ENCODE results near the gene PLIN3. TPM values are rescaled to one million over a fixed set of nuclear protein-coding genes. Genes with fewer than 3 reads are reported as not detected.

Gene PLIN3
- total RNA-seq, 1 experiment from 2014 or later, result 157 TPM

DNA sequence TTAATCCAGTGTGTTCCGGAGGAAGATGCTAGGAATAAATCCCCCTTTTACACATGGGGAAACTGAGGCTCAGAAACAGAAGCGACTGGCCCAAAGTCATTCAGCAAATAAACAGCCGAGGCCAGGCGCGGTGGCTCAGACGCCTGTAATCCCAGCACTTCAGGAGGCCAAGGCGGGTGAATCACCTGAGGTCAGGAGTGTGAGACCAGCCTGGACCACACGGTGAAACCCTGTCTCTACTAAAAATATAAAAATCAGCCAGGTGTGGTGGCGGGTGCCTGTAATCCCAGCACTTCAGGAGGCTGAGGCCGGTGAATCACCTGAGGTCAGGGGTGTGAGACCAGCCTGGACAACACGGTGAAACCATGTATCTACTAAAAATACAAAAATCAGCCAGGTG, 11.6 kb upstream of the PLIN3 start:
- CTCF ChIA-PET, result no interaction called here
- TF ChIP-seq TCF7L2 (IDR thresholded peaks at IDR 0.05; ENCODE audit: low read depth, low read length), result no peak
- TF ChIP-seq, protein P1, sequence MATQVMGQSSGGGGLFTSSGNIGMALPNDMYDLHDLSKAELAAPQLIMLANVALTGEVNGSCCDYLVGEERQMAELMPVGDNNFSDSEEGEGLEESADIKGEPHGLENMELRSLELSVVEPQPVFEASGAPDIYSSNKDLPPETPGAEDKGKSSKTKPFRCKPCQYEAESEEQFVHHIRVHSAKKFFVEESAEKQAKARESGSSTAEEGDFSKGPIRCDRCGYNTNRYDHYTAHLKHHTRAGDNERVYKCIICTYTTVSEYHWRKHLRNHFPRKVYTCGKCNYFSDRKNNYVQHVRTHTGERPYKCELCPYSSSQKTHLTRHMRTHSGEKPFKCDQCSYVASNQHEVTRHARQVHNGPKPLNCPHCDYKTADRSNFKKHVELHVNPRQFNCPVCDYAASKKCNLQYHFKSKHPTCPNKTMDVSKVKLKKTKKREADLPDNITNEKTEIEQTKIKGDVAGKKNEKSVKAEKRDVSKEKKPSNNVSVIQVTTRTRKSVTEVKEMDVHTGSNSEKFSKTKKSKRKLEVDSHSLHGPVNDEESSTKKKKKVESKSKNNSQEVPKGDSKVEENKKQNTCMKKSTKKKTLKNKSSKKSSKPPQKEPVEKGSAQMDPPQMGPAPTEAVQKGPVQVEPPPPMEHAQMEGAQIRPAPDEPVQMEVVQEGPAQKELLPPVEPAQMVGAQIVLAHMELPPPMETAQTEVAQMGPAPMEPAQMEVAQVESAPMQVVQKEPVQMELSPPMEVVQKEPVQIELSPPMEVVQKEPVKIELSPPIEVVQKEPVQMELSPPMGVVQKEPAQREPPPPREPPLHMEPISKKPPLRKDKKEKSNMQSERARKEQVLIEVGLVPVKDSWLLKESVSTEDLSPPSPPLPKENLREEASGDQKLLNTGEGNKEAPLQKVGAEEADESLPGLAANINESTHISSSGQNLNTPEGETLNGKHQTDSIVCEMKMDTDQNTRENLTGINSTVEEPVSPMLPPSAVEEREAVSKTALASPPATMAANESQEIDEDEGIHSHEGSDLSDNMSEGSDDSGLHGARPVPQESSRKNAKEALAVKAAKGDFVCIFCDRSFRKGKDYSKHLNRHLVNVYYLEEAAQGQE (IDR thresholded peaks at IDR 0.05; ENCODE audit: insufficient read depth in 1 of 2, low read depth in 2 of 2, low read length in 1 of 2), result no peak
- TF ChIP-seq POLR2AphosphoS5 (IDR thresholded peaks at IDR 0.05; ENCODE audit: low read depth, low read length), result no peak
- TF ChIP-seq, protein P2, sequence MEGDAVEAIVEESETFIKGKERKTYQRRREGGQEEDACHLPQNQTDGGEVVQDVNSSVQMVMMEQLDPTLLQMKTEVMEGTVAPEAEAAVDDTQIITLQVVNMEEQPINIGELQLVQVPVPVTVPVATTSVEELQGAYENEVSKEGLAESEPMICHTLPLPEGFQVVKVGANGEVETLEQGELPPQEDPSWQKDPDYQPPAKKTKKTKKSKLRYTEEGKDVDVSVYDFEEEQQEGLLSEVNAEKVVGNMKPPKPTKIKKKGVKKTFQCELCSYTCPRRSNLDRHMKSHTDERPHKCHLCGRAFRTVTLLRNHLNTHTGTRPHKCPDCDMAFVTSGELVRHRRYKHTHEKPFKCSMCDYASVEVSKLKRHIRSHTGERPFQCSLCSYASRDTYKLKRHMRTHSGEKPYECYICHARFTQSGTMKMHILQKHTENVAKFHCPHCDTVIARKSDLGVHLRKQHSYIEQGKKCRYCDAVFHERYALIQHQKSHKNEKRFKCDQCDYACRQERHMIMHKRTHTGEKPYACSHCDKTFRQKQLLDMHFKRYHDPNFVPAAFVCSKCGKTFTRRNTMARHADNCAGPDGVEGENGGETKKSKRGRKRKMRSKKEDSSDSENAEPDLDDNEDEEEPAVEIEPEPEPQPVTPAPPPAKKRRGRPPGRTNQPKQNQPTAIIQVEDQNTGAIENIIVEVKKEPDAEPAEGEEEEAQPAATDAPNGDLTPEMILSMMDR (IDR thresholded peaks at IDR 0.05), result no peak
- TF ChIP-seq SIN3A (IDR thresholded peaks at IDR 0.05; ENCODE audit: borderline replicate concordance, insufficient read depth, low read depth, low read length), result no peak
- Histone ChIP-seq H3K36me3 (ENCODE audit: control insufficient read depth, insufficient read depth, low read length) (no peaks in the 10 kb centered on the region), H3K27me3 (ENCODE audit: control insufficient read depth, insufficient read depth, low read length) (no peaks in the 10 kb centered on the region), H3K9me3 (ENCODE audit: control insufficient read depth, insufficient read depth, low read depth, low read length) (no peaks in the 10 kb centered on the region), H3K4me3 (ENCODE audit: low read depth in 2 of 2, low read length in 2 of 2) (no peak overlapping the region), H3K27ac (ENCODE audit: low read length) (no peak overlapping the region), H3K4me1 (ENCODE audit: control insufficient read depth, insufficient read depth, low read length) (no peaks in the 10 kb centered on the region; the same call in 1 of the 2 replicates)
- in situ Hi-C loops (cut with HindIII; ENCODE audit: low pct_unique_long_range_greater_than_20kb, low sequenced_read_pairs), result no loop called here
- no peak for ATAC-seq
- POLR2A ChIA-PET, result interaction anchor here (0.5 kb wide), 1 partner anchor 50 kb away, joined by 12 read pairs; no protein-coding TSS in a partner anchor
- BruUV-seq (replicated peaks), result no TSS peak
- no peak for DNase-seq (ENCODE audit: low read depth, low spot score)
- intact Hi-C loops (cut with micrococcal nuclease; ENCODE audit: unreplicated experiment), result no loop called here

DNA sequence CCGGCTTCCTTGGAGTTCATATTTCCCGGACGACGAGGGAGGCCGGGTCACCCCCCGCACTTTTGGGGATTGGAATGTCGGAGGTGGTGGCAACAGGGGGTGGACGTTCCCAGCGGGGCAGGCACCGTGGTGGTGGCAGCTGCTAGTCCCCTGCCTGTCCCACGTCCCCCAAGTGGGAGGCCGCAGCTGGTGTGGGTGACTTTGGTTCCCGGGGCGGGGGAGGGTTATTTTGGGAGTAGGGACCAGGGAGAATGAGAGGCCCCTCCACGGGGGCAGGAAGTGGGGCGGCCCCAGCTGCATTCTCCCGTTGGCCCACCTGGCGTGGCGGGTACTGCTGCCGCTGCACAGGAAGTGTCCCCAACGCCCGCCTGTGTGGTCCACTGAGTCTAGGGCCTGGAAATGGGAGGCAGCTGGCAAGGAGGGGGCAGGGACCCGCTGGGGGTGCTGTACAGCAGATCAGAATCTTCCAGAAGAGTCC, 11.1 kb upstream of the PLIN3 start:
- no peak overlapping the region for H3K4me3 ChIP-seq (ENCODE audit: low read depth in 2 of 2, low read length in 2 of 2)
- ATAC-seq, result no peak
- no peak for DNase-seq (ENCODE audit: low read depth, low spot score)
- CTCF ChIA-PET, result no interaction called here
- H3K27me3 ChIP-seq (ENCODE audit: control insufficient read depth, insufficient read depth, low read length), result no peaks in the 10 kb centered on the region
- no peaks in the 10 kb centered on the region for H3K9me3 ChIP-seq (ENCODE audit: control insufficient read depth, insufficient read depth, low read depth, low read length)
- in situ Hi-C loops (cut with HindIII; ENCODE audit: low pct_unique_long_range_greater_than_20kb, low sequenced_read_pairs) (no loop called here), intact Hi-C loops (cut with micrococcal nuclease; ENCODE audit: unreplicated experiment) (no loop called here)
- no peaks in the 10 kb centered on the region; the same call in 1 of the 2 replicates for H3K4me1 ChIP-seq (ENCODE audit: control insufficient read depth, insufficient read depth, low read length)
- BruUV-seq (replicated peaks), result no TSS peak
- POLR2A ChIA-PET, result interaction anchor here (0.5 kb wide), 1 partner anchor 49 kb away, joined by 12 read pairs; no protein-coding TSS in a partner anchor
- H3K27ac ChIP-seq (ENCODE audit: low read length), result no peak overlapping the region
- no peaks in the 10 kb centered on the region for H3K36me3 ChIP-seq (ENCODE audit: control insufficient read depth, insufficient read depth, low read length)
- TF ChIP-seq, protein P2 (IDR thresholded peaks at IDR 0.05), result no peak
- no peak for TF ChIP-seq TCF7L2 (IDR thresholded peaks at IDR 0.05; ENCODE audit: low read depth, low read length)
- TF ChIP-seq, protein P1 (IDR thresholded peaks at IDR 0.05; ENCODE audit: insufficient read depth in 1 of 2, low read depth in 2 of 2, low read length in 1 of 2), result no peak
- TF ChIP-seq SIN3A (IDR thresholded peaks at IDR 0.05; ENCODE audit: borderline replicate concordance, insufficient read depth, low read depth, low read length), result no peak
- TF ChIP-seq POLR2AphosphoS5 (IDR thresholded peaks at IDR 0.05; ENCODE audit: low read depth, low read length), result no peak

Measured in Panc1 (cell line).